DND-41 (cell line): ENCODE measurements around the gene SUMF1.

Experiments used
- EZH2 ChIP-seq: IDR thresholded peaks from 3 replicates; pipeline ENCODE4 v1.6.1; 2012; ENCODE audit warnings: borderline replicate concordance, low read depth, mild to moderate bottlenecking, moderate library complexity, low read length, inconsistent platforms; ENCODE audit not compliant: severe bottlenecking
- TF ChIP-seq, protein P1 (sequence below): IDR thresholded peaks from 2 replicates; pipeline ENCODE4 v1.5.1; 2012; ENCODE audit warnings: borderline replicate concordance, low read length, moderate library complexity, mild to moderate bottlenecking; ENCODE audit not compliant: poor library complexity, severe bottlenecking; ENCODE audit errors: extremely low read depth

DNA sequence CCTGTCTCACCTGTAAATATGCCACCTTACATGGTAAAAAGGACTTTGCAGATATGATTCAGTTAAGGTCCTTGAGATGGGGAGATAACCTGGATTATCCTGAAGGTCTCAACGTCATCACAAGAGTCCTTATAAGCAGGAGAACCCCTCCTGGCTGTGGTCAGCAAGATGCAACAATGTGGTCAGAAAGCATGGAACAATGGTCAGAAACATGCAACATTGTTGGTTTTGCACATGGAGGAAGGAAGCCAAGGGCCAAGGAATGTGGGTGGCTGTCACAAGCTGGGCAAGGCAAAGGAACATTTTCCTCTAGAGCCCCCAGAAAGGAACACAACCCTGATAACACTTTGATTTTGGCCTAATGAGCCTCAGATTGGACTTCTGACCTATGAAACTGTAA lies 9.4 kb upstream of the SUMF1 start:
- TF ChIP-seq, protein P1, sequence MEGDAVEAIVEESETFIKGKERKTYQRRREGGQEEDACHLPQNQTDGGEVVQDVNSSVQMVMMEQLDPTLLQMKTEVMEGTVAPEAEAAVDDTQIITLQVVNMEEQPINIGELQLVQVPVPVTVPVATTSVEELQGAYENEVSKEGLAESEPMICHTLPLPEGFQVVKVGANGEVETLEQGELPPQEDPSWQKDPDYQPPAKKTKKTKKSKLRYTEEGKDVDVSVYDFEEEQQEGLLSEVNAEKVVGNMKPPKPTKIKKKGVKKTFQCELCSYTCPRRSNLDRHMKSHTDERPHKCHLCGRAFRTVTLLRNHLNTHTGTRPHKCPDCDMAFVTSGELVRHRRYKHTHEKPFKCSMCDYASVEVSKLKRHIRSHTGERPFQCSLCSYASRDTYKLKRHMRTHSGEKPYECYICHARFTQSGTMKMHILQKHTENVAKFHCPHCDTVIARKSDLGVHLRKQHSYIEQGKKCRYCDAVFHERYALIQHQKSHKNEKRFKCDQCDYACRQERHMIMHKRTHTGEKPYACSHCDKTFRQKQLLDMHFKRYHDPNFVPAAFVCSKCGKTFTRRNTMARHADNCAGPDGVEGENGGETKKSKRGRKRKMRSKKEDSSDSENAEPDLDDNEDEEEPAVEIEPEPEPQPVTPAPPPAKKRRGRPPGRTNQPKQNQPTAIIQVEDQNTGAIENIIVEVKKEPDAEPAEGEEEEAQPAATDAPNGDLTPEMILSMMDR, result no peak
- no peak for TF ChIP-seq EZH2
